GM21447 (cell line): ENCODE measurements around the gene DBNL.

Experiments
- ATAC-seq: cut with Tn5 transposase; IDR thresholded peaks from one replicate; pipeline ENCODE4 v1.9.1; 2021; ENCODE audit not compliant: unreplicated experiment

DBNL gene

GRCh38 chr7:44061645-44062179, 17.2 kb downstream of the DBNL start:
- ATAC-seq, result no peak

GRCh38 chr7:44062180-44062902, 17.8 kb downstream of the DBNL start:
- no peak for ATAC-seq

GRCh38 chr7:44062903-44063295, 18.4 kb downstream of the DBNL start:
- ATAC-seq, result no peak

GRCh38 chr7:44063547-44063893, 19.0 kb downstream of the DBNL start:
- ATAC-seq, result no peak

GRCh38 chr7:44063894-44064651, 19.6 kb downstream of the DBNL start:
- no peak for ATAC-seq

- ATAC-seq, result no peak
Observed at GRCh38 chr7:44064791-44065430, 20.4 kb downstream of the DBNL start.

GRCh38 chr7:44065431-44066110, 21.1 kb downstream of the DBNL start, which contains the start of gene PGAM2:
Gene PGAM2 (minus strand): TSS chr7:44065567. CDS start chr7:44065529, 38 bp downstream.
- no peak for ATAC-seq

GRCh38 chr7:44066111-44066460, 21.6 kb downstream of the DBNL start:
- no peak for ATAC-seq

- ATAC-seq, result no peak
Observed at GRCh38 chr7:44066494-44067063, 22.1 kb downstream of the DBNL start.

GRCh38 chr7:44067064-44067951, 22.8 kb downstream of the DBNL start:
- no peak for ATAC-seq

GRCh38 chr7:44068054-44068453, 23.6 kb downstream of the DBNL start:
- no peak for ATAC-seq

- ATAC-seq, result no peak
Observed at GRCh38 chr7:44071726-44072363, 27.3 kb downstream of the DBNL start.

GRCh38 chr7:44072364-44073231, 28.1 kb downstream of the DBNL start:
- no peak for ATAC-seq

GRCh38 chr7:44073664-44074348, 29.3 kb downstream of the DBNL start:
- ATAC-seq, result peak; percentile 59

GRCh38 chr7:44074349-44074695, 29.8 kb downstream of the DBNL start:
- no peak for ATAC-seq

GRCh38 chr7:44075296-44076075, 31.0 kb downstream of the DBNL start:
- no peak for ATAC-seq
